ENCODE results near the gene CCDC34.

DNA sequence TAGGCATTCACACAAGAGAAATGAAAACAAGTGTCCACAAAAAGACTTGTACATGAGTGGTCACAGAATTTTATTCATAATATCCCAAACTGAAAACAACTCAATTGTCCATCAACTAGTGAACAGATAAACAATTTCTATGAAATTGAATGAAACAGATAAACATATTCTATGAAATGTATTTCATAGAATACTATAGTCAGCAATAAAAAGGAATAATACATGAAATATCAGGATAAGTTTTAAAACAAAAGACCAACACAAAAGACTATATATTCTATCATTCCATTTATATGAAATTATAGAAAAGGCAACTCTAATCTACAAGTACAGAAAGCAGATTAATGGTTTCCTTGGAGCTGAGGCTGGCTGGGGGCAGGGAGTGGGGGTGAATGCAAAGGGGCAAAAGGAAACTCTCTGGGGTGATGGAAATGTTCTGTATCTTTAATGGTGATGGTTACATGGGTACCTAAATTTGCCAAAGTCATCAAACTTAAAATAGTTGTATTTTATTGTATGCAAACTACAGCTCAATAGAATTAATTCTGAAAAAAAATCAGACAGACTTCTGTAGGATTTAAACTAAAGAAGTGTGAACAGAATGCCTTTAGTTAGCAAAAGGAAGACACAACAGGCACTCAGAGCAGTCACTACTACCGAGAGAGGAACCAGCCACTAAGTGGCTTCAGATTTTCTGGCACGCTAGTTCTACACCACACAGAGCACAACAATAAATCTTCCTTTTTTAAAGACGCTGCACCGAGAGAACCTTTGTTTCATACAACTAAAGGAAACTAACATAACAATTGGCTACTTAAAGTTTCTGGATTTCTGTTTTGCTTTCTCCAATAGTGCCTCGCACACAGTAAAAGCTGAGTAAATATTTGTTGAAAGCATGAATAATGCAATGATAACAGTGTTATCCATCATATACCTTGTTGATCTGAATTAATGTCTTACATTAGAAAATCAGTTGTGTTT lies 15.4 kb downstream of the CCDC34 start:
- TF ChIP-seq, protein P1, sequence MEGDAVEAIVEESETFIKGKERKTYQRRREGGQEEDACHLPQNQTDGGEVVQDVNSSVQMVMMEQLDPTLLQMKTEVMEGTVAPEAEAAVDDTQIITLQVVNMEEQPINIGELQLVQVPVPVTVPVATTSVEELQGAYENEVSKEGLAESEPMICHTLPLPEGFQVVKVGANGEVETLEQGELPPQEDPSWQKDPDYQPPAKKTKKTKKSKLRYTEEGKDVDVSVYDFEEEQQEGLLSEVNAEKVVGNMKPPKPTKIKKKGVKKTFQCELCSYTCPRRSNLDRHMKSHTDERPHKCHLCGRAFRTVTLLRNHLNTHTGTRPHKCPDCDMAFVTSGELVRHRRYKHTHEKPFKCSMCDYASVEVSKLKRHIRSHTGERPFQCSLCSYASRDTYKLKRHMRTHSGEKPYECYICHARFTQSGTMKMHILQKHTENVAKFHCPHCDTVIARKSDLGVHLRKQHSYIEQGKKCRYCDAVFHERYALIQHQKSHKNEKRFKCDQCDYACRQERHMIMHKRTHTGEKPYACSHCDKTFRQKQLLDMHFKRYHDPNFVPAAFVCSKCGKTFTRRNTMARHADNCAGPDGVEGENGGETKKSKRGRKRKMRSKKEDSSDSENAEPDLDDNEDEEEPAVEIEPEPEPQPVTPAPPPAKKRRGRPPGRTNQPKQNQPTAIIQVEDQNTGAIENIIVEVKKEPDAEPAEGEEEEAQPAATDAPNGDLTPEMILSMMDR (conservative IDR thresholded peaks at IDR 0.05; ENCODE audit: low read length): no peak
- no peak for TF ChIP-seq EZH2phosphoT487 (IDR thresholded peaks at IDR 0.05; ENCODE audit: borderline replicate concordance)
